Subcutaneous adipose tissue (tissue), 4 donors: Measurements from ENCODE around the gene DET1. TPM values are rescaled to one million over a fixed set of nuclear protein-coding genes. Genes with fewer than 3 reads are reported as not detected.

Experiments used
- total RNA-seq, 4 donors: library from RNA; depleted of rRNA; stranded (reverse); fragments of >200 nt; gene quantifications; one replicate each; pipeline ENCODE4 v1.1.0, GENCODE V29; 2016
- TF ChIP-seq, protein P1 (sequence below): fragments of 450-650 bp; IDR thresholded peaks from one replicate; pipeline ENCODE4 v1.5.1; 2016; ENCODE audit warnings: low read depth, mild to moderate bottlenecking, control low read depth, antibody characterized with exemption, moderate library complexity

Gene DET1
- total RNA-seq, result 10 to 100 TPM in 1 of 4 donors, 1 to 10 TPM in 3; 6.5 to 10.5 (median 7.0) TPM

GRCh38 chr15:88546248-88547129 is at the start of gene DET1:
TSS of gene DET1 (minus strand) at chr15:88546681. CDS start at chr15:88531705, 14,976 bp downstream.
- TF ChIP-seq, protein P1, sequence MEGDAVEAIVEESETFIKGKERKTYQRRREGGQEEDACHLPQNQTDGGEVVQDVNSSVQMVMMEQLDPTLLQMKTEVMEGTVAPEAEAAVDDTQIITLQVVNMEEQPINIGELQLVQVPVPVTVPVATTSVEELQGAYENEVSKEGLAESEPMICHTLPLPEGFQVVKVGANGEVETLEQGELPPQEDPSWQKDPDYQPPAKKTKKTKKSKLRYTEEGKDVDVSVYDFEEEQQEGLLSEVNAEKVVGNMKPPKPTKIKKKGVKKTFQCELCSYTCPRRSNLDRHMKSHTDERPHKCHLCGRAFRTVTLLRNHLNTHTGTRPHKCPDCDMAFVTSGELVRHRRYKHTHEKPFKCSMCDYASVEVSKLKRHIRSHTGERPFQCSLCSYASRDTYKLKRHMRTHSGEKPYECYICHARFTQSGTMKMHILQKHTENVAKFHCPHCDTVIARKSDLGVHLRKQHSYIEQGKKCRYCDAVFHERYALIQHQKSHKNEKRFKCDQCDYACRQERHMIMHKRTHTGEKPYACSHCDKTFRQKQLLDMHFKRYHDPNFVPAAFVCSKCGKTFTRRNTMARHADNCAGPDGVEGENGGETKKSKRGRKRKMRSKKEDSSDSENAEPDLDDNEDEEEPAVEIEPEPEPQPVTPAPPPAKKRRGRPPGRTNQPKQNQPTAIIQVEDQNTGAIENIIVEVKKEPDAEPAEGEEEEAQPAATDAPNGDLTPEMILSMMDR, result no peak

- TF ChIP-seq, protein P1, result no peak
Observed at GRCh38 chr15:88591384-88591783, 44.9 kb upstream of the DET1 start.

GRCh38 chr15:88590759-88591158 is 44.3 kb upstream of the DET1 start:
- TF ChIP-seq, protein P1, result no peak

GRCh38 chr15:88586401-88587162 is 40.1 kb upstream of the DET1 start:
- TF ChIP-seq, protein P1, result no peak

DNA sequence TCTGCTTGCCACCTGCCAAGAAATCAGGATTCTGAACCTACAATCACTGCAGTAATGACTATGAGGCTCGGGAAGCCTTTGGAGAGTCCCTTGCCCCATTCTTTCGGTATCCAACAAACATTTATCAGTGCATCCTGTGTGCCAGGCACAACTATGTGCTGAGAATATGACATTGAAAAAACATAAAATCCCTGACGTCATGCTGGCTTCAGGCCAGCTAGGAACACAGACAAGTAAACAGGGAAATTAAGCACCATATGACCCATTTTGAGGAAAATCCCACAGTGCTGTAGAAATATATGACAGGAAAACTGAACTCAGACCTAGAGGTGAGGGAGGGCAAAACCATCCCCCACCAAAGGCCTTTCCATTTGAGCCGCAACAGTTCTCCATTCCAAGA is 34.1 kb upstream of the DET1 start:
- TF ChIP-seq, protein P1, result no peak

DNA sequence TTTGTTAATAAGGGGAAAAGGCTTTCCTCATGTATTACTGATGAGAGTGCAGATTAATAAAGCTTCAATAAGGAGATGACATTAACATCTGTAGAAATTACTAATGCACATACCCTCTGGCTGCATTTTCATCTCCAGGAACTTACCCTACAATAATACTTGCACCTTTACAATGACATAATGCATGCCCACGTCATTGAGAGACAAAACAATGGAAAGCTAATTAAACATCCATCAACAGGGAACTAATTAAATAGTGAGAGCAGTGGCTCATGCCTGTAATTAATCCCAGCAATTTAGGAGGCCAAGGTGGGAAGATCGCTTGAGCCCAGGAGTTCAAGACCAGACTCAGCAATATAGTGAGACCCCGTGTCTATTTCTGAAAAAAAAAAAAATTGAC is 32.8 kb upstream of the DET1 start:
- TF ChIP-seq, protein P1, result no peak

DNA sequence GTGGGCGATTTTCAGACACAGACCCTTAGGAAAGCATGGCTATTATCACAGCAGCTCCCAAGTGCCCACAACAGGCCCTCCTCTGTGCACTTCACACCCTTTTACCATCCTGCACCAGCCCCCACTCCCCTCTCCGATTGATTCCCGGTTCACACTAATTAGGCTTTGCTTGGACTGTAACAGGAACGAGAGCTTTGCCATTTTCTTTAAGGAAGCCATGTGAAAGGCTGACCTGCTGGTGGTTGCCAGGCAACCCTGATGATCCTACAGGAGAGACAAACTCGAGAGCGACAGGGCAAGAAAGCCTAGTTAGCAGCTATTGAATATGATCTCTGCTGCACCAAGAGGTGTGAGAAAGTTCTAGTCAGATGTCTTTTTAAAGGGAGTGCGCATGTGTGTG is 28.2 kb upstream of the DET1 start:
- TF ChIP-seq, protein P1, result no peak
